Loucy (cell line): Measurements from ENCODE around the gene FADS2.
"Not testable (repeated sequence)": the region's sequence is repeated elsewhere in the genome, so short reads cannot be mapped to it uniquely, and the experiment has no call there.

Experiments used
- H2AFZ ChIP-seq: fragments of 200-600 bp; sonication (generic); 2 replicates; pipeline ENCODE4 v1.6.0; 2016; ENCODE audit warnings: antibody characterized with exemption, mild to moderate bottlenecking, low read length, moderate library complexity
- H3F3A ChIP-seq: fragments of 200-600 bp; 2 replicates; pipeline ENCODE4 v1.6.0; 2016; ENCODE audit warnings: antibody characterized with exemption, low read depth, mild to moderate bottlenecking
- H3K27me3 ChIP-seq: fragments of 200-600 bp; sonication (generic); 2 replicates; pipeline ENCODE4 v1.6.1; 2014; ENCODE audit warnings: low read length, mild to moderate bottlenecking; ENCODE audit not compliant: insufficient read depth, poor library complexity, severe bottlenecking
- H3K36me3 ChIP-seq: fragments of 200-600 bp; sonication (generic); 2 replicates; pipeline ENCODE4 v1.6.1; 2016; ENCODE audit warnings: low read length; ENCODE audit not compliant: insufficient read depth
- H3K4me1 ChIP-seq: fragments of 200-600 bp; sonication (generic); 2 replicates; pipeline ENCODE4 v1.5.1; 2014; ENCODE audit warnings: low read length, mild to moderate bottlenecking; ENCODE audit not compliant: insufficient read depth, poor library complexity, severe bottlenecking
- H3K4me2 ChIP-seq: fragments of 200-600 bp; sonication (generic); 2 replicates; pipeline ENCODE4 v1.6.0; 2014; ENCODE audit warnings: antibody characterized with exemption, low read length, low read depth, mild to moderate bottlenecking; ENCODE audit not compliant: poor library complexity, severe bottlenecking
- H3K4me3 ChIP-seq: fragments of 200-600 bp; sonication (generic); 2 replicates; pipeline ENCODE4 v1.5.1; 2014; ENCODE audit warnings: low read length, mild to moderate bottlenecking, mixed read lengths; ENCODE audit not compliant: poor library complexity, severe bottlenecking
- H3K79me2 ChIP-seq: fragments of 200-600 bp; sonication (generic); 2 replicates; pipeline ENCODE4 v1.6.1; 2014; ENCODE audit warnings: low read length; ENCODE audit not compliant: insufficient read depth
- H3K9ac ChIP-seq: fragments of 200-600 bp; sonication (generic); 2 replicates; pipeline ENCODE4 v1.6.0; 2014; ENCODE audit warnings: mild to moderate bottlenecking, low read depth, low read length, moderate library complexity; ENCODE audit not compliant: poor library complexity, severe bottlenecking
- H3K9me2 ChIP-seq: fragments of 200-600 bp; sonication (generic); replicated peaks from 2 replicates; pipeline ENCODE4 v1.6.1; 2016; ENCODE audit warnings: low read depth, low read length, mixed read lengths
- H3K9me3 ChIP-seq: fragments of 200-600 bp; sonication (generic); 2 replicates; pipeline ENCODE4 v1.6.1; 2014; ENCODE audit warnings: mild to moderate bottlenecking, antibody characterized with exemption, low read length, low read depth; ENCODE audit not compliant: insufficient read depth
- H4K20me1 ChIP-seq: fragments of 200-600 bp; sonication (generic); 2 replicates; pipeline ENCODE4 v1.6.0; 2014; ENCODE audit warnings: antibody characterized with exemption, low read length, mild to moderate bottlenecking; ENCODE audit not compliant: insufficient read depth, poor library complexity, severe bottlenecking
- CTCF ChIP-seq: fragments of 200-600 bp; sonication (generic); conservative IDR thresholded peaks from 2 replicates; pipeline ENCODE4 v1.5.1; 2014; ENCODE audit warnings: mild to moderate bottlenecking, antibody characterized with exemption, low read length
- EZH2phosphoT487 ChIP-seq: fragments of 200-600 bp; IDR thresholded peaks from 2 replicates; pipeline ENCODE4 v1.6.1; 2018; ENCODE audit warnings: antibody characterized with exemption, mild to moderate bottlenecking, moderate library complexity, borderline replicate concordance

FADS2 gene

GRCh38 chr11:61881397-61881796, 53.3 kb downstream of the FADS2 start:
- no peak for TF ChIP-seq EZH2phosphoT487
- no peak for TF ChIP-seq CTCF
- no peaks in the 10 kb centered on the region for H3K36me3 ChIP-seq
- H3K79me2 ChIP-seq: no peaks in the 10 kb centered on the region
- H3K9me2 ChIP-seq: no peaks in the 10 kb centered on the region
- H3K4me1 ChIP-seq: peaks cover 13% of the 10 kb centered on the region
- H3K4me3 ChIP-seq: no peak overlapping the region
- no peak overlapping the region for H3K9ac ChIP-seq
- no peaks in the 10 kb centered on the region for H3K27me3 ChIP-seq
- H2AFZ ChIP-seq: no peak overlapping the region
- no peaks in the 10 kb centered on the region for H4K20me1 ChIP-seq
- no peaks in the 10 kb centered on the region for H3F3A ChIP-seq
- H3K9me3 ChIP-seq: no peaks in the 10 kb centered on the region
- no peak overlapping the region for H3K4me2 ChIP-seq

- H3K9me3 ChIP-seq, H3K27me3 ChIP-seq, H3K9me2 ChIP-seq, H3F3A ChIP-seq, H3K4me3 ChIP-seq, H3K4me2 ChIP-seq, H3K9ac ChIP-seq, H3K36me3 ChIP-seq, H4K20me1 ChIP-seq, H2AFZ ChIP-seq, H3K79me2 ChIP-seq: not testable (repeated sequence)
- peaks cover 13% of the 10 kb centered on the region for H3K4me1 ChIP-seq
Observed at GRCh38 chr11:61882267-61882666, 54.2 kb downstream of the FADS2 start.

- H2AFZ ChIP-seq: no peak overlapping the region
- H3K4me3 ChIP-seq: no peak overlapping the region
- no peak overlapping the region for H3K9ac ChIP-seq
- H3K9me3 ChIP-seq: no peaks in the 10 kb centered on the region
- no peaks in the 10 kb centered on the region for H4K20me1 ChIP-seq
- no peaks in the 10 kb centered on the region for H3F3A ChIP-seq
- H3K4me1 ChIP-seq: peaks cover 13% of the 10 kb centered on the region
- no peaks in the 10 kb centered on the region for H3K27me3 ChIP-seq
- no peaks in the 10 kb centered on the region for H3K9me2 ChIP-seq
- no peaks in the 10 kb centered on the region for H3K36me3 ChIP-seq
- no peaks in the 10 kb centered on the region for H3K79me2 ChIP-seq
- no peak overlapping the region for H3K4me2 ChIP-seq
- TF ChIP-seq EZH2phosphoT487 (no peak), CTCF (no peak)
Observed at GRCh38 chr11:61882879-61883278, 54.8 kb downstream of the FADS2 start.

- H3F3A ChIP-seq: no peaks in the 10 kb centered on the region
- H3K9ac ChIP-seq: no peak overlapping the region
- no peak overlapping the region for H3K4me2 ChIP-seq
- TF ChIP-seq CTCF: no peak
- H3K36me3 ChIP-seq: no peaks in the 10 kb centered on the region
- H3K27me3 ChIP-seq: no peaks in the 10 kb centered on the region
- no peak overlapping the region for H3K4me3 ChIP-seq
- H3K9me3 ChIP-seq: no peaks in the 10 kb centered on the region
- no peak overlapping the region for H2AFZ ChIP-seq
- no peaks in the 10 kb centered on the region for H3K79me2 ChIP-seq
- no peaks in the 10 kb centered on the region for H3K9me2 ChIP-seq
- peaks cover 13% of the 10 kb centered on the region for H3K4me1 ChIP-seq
- no peaks in the 10 kb centered on the region for H4K20me1 ChIP-seq
Observed at GRCh38 chr11:61883327-61883726, 55.2 kb downstream of the FADS2 start.
